Lower leg skin (tissue), 4 donors: ENCODE measurements around the gene ARHGAP27. TPM values are rescaled to one million over a fixed set of nuclear protein-coding genes. Genes with fewer than 3 reads are reported as not detected.
"Not testable (repeated sequence)": the region's sequence is repeated elsewhere in the genome, so short reads cannot be mapped to it uniquely, and the experiment has no call there.

ENCODE experiments used
- DNase-seq, 2 donors: peaks; one replicate each; pipeline ENCODE4 v3.0.0-alpha.2; 2019; ENCODE audit warnings: low spot score in 2 of 2
- H3K4me3 ChIP-seq: fragments of 200-600 bp; sonication (generic); 2 replicates; pipeline ENCODE4 v1.5.1; 2017; ENCODE audit warnings: mild to moderate bottlenecking, low read depth; ENCODE audit not compliant: poor library complexity, severe bottlenecking
- CTCF ChIP-seq, 3 donors: fragments of 450-650 bp; IDR thresholded peaks; one replicate each; pipeline ENCODE4 v1.5.1; 2016; ENCODE audit warnings: antibody characterized with exemption in 3 of 3, mild to moderate bottlenecking in 3 of 3, moderate library complexity in 2 of 3
- POLR2A ChIP-seq, 2 donors: fragments of 450-650 bp; IDR thresholded peaks; one replicate each; pipeline ENCODE4 v1.6.1; 2016 to 2017; ENCODE audit warnings: antibody characterized with exemption in 2 of 2, mild to moderate bottlenecking in 1 of 2, moderate library complexity in 1 of 2
- WGBS, 2 donors: methylation state at CpG; one replicate each; pipeline ENCODE4 v1.1.5; 2018; 5-methylcytosine and 5-hydroxymethylcytosine counted together
- intact Hi-C: fragments of 100-400 bp; cut with DNase I; formaldehyde crosslinking; loops from one replicate; pipeline ENCODE4 v1.15.0; 2023; ENCODE audit warnings: low total_unique reads
- total RNA-seq, 4 donors: library from RNA; depleted of rRNA; stranded (reverse); fragments of >200 nt; gene quantifications; one replicate each; pipeline ENCODE4 v1.1.0, GENCODE V29; 2016

Gene ARHGAP27
- total RNA-seq, 4 donors from 2014 or later: 58.5 to 84.4 (median 68.2) TPM

GRCh38 chr17:45441526-45442310 lies 9.0 kb upstream of the ARHGAP27 start:
- TF ChIP-seq POLR2A (IDR thresholded peaks at IDR 0.05): no peak
- no peak for TF ChIP-seq CTCF (IDR thresholded peaks at IDR 0.05)
- 82 to 88% methylated on average over 14 of the region's 14 CpGs for WGBS, 2 donors
- intact Hi-C loops: no loop called here
- H3K4me3 ChIP-seq: no peak overlapping the region
- peak in 1 of 2 donors; percentile 77 for DNase-seq

- H3K4me3 ChIP-seq, DNase-seq, intact Hi-C loops: not testable (repeated sequence)
- 68 to 71% methylated on average over 6 to 7 of the region's 7 CpGs for whole genome bisulfite sequencing, 2 donors
These were observed 8.3 kb upstream of the ARHGAP27 start for GRCh38 chr17:45440839-45441515.

GRCh38 chr17:45440161-45440778 lies 7.6 kb upstream of the ARHGAP27 start:
- H3K4me3 ChIP-seq: no peak overlapping the region
- TF ChIP-seq POLR2A (IDR thresholded peaks at IDR 0.05): no peak
- TF ChIP-seq CTCF (IDR thresholded peaks at IDR 0.05): no peak
- intact Hi-C loops: no loop called here
- no peak for DNase-seq
- 41 to 46% methylated on average over 10 of the region's 10 CpGs for WGBS, 2 donors

- 61 to 63% methylated on average over 11 of the region's 11 CpGs for WGBS, 2 donors
- intact Hi-C loops: no loop called here
- no peak for TF ChIP-seq CTCF (IDR thresholded peaks at IDR 0.05)
- TF ChIP-seq POLR2A (IDR thresholded peaks at IDR 0.05): no peak
- no peak for DNase-seq
- H3K4me3 ChIP-seq: no peak overlapping the region
These were observed 6.4 kb upstream of the ARHGAP27 start for GRCh38 chr17:45438931-45439610.

- 88 to 90% methylated on average over 27 to 30 of the region's 30 CpGs for WGBS, 2 donors
- intact Hi-C loops: no loop called here
- H3K4me3 ChIP-seq: no peak overlapping the region
- no peak for TF ChIP-seq POLR2A (IDR thresholded peaks at IDR 0.05)
- TF ChIP-seq CTCF (IDR thresholded peaks at IDR 0.05): no peak
- no peak for DNase-seq
These were observed 5.0 kb upstream of the ARHGAP27 start for GRCh38 chr17:45437465-45438283.
